HuH-7.5 (cell line): ENCODE data around the gene CCDC88C.
"Not testable (repeated sequence)": the region's sequence is repeated elsewhere in the genome, so short reads cannot be mapped to it uniquely, and the experiment has no call there.

ENCODE experiments used
- DNase-seq: peaks from one replicate; pipeline ENCODE4 v3.0.0; 2011; ENCODE audit warnings: low spot score

Gene CCDC88C

DNA sequence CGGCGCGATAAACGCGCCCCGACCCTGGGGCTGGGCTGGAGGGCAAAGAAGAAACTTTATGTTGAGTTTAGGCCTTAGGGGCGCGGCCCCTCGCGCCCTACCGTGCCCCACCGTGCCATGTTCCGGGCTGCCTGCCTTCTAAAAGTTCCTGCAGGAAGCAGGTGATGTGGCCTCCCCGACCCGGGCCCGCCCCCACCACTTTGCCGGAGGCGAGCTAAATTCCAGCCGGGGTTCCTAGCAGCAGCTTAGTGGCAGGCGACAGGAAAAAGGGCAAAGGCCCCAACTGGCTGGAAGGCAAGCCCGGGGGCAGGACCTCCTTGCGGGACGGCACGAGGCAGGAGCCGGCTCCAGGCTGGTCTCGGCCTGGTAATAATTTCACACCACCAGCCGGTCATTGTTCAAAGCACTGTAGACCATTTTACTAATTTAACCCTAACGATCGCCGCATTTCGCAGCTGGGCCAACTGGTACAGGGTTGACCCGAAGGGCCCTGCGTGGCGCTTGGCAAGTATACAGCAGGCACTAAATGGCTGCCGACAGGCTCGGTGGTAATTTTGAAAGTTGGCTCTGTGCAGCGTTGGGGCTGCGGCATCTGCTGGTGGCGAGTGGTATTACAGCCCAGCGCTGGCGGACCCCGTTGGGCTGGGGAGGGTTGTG lies 895 bp upstream of the CCDC88C start:
- DNase-seq = peak; percentile 38

- peak; percentile 51 for DNase-seq
Measured at GRCh38 chr14:91417983-91418386, 365 bp upstream of the CCDC88C start.

- no peak for DNase-seq
Measured at GRCh38 chr14:91416744-91417119, 888 bp downstream of the CCDC88C start.

GRCh38 chr14:91415794-91416743 lies 1.6 kb downstream of the CCDC88C start:
- DNase-seq = no peak

- DNase-seq = no peak
Measured at GRCh38 chr14:91414475-91414833, 3.2 kb downstream of the CCDC88C start.

- DNase-seq = no peak
Measured at GRCh38 chr14:91413547-91414474, 3.8 kb downstream of the CCDC88C start.

DNA sequence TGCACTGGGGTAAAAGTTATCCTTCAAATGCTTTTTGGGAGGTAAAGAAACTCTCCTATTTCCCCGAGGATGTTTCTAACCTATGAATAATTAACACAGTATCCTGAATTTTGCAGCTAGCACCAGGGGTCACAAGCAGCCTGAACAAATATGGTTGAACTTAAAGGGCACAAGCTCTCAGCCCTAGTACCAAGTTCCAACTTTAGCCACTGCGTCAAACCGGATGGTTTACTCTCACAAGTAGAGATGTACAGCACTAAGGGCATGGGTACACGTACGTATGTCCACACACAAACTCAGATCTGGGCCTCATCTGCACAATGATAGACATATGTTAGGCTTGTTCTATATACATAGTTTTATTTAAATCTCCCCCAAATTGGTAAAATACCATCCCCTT lies 4.7 kb downstream of the CCDC88C start:
- no peak for DNase-seq

DNA sequence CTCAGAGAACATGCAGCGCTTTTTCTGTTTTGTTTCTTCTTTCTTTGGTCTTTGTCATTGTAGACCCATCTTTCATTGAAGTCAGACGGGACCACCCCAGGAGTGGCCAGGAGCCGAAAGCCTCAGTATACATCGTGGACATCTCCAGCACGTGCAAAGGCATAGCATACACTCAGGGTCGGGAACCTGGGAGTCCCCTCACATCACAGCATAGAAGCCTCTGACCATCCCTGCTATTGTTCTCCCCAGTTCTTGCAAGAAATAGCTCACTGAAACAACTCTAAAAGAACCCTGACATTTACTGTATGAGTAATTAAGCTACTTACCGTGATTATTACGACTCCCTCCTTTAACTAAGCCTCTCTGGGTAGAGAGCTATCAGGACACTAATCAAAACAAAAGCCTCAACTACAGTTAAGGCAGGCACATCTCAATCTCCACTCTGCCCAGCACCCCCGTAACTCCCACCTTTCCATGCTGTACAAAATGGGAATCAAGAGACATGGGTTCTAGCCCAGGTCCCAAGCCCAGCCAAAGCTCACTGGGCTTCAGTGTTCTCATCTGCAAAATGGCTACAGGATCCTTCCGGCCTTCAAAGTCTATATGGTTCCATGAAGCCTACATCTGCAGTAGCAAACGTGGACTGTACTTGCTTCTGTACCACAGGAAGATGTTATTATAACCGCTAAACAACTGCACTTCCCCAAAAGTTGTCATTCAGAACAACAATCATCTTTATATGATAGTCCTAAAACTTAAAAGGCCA lies 6.7 kb downstream of the CCDC88C start:
- DNase-seq = no peak

- DNase-seq = no peak
Measured at GRCh38 chr14:91409928-91410718, 7.5 kb downstream of the CCDC88C start.

- not testable (repeated sequence) for DNase-seq
Measured at GRCh38 chr14:91409240-91409639, 8.4 kb downstream of the CCDC88C start.

- no peak for DNase-seq
Measured at GRCh38 chr14:91406982-91407381, 10.6 kb downstream of the CCDC88C start.

GRCh38 chr14:91406451-91406850 lies 11.2 kb downstream of the CCDC88C start:
- no peak for DNase-seq

DNA sequence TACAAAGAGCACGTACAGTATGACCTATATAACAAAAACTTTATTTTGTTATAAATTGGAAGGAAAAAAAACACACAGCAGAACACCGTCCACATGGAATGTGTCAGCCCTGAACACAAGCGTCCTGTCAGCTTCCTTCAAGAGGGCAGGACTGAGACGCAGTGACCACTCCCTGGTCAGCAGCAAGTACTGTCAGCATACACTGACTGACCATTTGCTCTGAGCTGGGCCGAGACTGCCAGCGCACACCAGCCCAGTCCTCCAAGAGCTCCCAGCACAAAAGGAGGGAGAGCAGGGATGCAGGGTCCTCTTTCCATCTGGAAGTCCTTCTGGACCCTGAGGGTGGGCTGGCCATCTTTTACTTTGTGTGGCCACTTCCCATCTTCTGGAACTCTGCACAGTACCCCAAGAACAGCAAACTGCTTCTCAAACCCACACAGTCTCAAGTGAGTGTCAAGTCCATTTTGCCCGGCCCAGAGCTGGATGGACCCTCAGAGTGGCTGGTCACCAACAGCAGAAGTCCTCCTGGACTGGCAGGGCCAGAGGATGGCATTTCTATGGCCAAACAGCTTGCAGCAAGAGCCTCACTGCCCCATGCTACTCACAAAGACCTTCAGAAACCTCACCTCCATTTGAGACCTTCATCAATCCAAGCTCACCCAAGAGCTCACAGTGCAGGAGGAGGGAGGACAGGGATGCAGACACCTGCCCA lies 11.7 kb downstream of the CCDC88C start:
- no peak for DNase-seq

- no peak for DNase-seq
Measured at GRCh38 chr14:91405241-91405721, 12.3 kb downstream of the CCDC88C start.

DNA sequence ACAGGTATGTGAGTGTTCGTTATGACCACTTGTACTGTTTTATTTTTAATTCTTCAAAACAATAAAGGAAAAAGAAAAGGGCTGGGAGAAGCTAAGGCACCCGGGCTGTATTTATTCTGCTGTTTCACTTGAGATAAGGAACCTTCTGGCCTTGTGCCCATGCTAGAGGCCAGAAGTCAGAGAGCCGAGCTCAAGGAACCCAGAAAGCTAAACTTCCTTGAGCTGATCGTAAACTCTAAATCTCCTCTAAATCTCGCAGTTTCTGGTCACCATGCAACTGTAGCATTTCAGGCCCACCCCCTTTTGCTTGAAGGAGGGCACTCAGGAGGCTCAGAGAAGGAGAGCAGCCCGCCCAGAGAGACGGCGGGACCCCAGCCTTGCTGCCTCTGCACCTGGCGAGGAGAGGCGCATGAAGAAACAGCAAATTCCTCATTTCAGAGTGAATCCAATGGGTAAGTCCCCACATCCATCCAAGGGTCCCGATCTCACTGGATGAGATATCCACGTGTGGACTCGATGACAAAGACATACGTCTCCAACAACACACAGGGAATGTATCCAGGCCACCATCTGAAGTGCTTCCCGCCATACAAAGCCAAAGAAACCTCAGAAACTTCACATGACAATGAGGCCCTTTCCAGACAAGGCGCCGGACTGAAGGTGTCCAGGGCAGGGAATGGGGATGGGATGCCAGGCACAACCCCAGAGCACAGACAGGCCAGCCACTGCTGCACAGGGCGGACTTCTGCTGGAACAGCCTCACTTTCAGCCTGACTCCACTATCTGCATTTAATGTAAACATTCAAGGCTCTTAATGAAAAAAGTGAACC lies 14.6 kb downstream of the CCDC88C start:
- DNase-seq = no peak

DNA sequence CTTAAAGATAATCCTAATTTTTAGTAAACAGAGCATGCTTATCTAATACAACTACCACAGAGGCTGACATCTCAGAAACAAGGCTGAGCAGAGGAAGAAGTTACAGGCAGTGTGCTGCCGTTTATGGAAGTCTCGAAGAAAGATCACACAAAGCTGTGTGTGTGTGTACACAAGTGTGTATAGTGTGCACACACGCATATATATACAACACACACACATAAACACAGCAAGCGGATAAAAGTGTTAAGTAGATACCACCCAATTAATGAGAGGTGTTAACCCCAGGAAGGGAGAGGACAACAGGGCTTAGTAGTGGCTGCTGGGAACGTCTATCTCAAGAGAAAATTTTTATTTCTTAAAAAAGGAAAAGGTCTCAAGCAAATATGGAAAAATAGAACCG lies 15.3 kb downstream of the CCDC88C start:
- no peak for DNase-seq

DNA sequence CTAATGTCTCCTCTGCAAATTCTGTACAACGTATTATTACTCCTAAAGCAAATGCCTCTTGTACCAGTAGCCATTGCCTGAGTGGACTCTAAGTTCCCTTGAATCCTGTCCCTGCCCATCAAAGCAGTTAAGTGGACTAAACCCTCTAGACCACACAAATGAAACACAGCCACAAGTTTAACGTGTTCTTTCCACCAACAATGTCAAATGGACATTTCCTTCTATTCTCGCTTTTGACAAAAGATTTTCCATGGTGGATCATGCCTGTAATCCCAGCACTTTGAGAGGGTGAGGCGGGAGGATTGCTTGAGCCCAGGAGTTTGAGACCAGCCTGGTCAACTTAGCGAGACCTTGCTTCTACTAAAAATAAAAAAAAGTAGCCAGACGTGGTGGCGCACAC lies 15.9 kb downstream of the CCDC88C start:
- DNase-seq = no peak

- DNase-seq = no peak
Measured at GRCh38 chr14:91400696-91401095, 16.9 kb downstream of the CCDC88C start.
